Measurements from ENCODE around the gene SOWAHA.

GRCh38 chr5:132828846-132829494 is 15.9 kb downstream of the SOWAHA start:
- no peak for TF ChIP-seq EZH2 (IDR thresholded peaks at IDR 0.05; ENCODE audit: insufficient read depth, low read length)
- TF ChIP-seq, protein P1, sequence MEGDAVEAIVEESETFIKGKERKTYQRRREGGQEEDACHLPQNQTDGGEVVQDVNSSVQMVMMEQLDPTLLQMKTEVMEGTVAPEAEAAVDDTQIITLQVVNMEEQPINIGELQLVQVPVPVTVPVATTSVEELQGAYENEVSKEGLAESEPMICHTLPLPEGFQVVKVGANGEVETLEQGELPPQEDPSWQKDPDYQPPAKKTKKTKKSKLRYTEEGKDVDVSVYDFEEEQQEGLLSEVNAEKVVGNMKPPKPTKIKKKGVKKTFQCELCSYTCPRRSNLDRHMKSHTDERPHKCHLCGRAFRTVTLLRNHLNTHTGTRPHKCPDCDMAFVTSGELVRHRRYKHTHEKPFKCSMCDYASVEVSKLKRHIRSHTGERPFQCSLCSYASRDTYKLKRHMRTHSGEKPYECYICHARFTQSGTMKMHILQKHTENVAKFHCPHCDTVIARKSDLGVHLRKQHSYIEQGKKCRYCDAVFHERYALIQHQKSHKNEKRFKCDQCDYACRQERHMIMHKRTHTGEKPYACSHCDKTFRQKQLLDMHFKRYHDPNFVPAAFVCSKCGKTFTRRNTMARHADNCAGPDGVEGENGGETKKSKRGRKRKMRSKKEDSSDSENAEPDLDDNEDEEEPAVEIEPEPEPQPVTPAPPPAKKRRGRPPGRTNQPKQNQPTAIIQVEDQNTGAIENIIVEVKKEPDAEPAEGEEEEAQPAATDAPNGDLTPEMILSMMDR (IDR thresholded peaks at IDR 0.05; ENCODE audit: insufficient read depth, low read depth, low read length) = no peak

Data from astrocyte (in vitro differentiated cells and primary cell).